NCI-H1105 (cell line): ENCODE measurements around the gene KCNK10.

ENCODE experiments used
- DNase-seq: peaks from one replicate; lab custom pipeline; 2025; lab: John Stamatoyannopoulos, UW

Gene KCNK10

GRCh38 chr14:88323086-88323522 is at the start of gene KCNK10:
TSS of gene KCNK10 (minus strand) at chr14:88323269. CDS start at chr14:88322798, 471 bp downstream.
- DNase-seq, result peak; percentile 54

DNA sequence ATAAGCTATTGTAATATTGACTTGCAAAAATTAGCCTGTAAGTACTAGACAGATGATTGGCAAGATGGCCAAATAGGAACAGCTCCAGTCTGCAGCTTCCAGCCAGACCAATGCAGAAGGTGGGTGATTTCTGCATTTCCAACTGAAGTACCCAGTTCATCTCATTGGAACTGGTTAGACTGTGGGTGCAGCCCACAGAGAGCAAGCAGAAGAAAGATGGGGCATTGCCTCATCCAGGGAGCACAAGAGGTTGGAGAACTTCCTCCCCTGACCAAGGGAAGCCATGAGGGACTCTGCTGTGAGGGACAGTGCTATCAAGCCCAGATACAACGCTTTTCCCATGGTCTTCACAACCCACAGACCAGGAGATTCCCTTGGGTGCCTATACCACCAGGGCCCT is 46.4 kb upstream of the KCNK10 start:
- no peak for DNase-seq

DNA sequence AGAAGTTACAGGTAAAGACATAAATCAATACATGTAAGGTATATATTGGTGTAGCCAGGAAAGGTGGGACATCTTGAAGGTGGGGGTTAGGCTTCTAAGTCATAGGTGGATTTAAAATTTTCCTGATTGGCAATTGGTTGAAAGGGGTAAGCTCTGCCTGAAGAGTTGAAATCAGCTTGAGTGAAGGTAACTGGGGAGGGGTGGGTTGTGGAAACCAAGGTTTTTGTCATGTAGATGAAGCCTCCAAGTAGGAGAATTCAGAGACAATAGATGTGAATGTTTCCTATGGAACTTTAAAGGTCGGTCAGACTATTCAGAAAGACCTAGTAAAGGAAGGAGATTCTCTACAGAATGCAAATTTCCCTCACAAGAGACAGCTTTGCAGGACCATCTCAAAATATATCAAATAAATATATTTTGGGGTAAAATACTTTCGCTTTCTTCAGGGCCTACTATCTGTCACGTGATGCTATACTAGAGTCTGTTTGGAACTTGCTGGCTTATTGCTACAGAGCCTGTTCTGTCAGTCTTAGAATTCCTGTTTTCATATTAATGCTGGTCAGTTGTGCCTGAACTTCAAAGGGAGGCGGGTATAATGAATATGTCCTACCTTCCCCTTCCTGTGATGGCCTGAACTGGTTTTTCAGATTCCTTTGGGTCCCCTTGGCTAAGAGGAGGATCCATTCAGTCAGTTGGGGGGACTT is 41.8 kb upstream of the KCNK10 start:
- DNase-seq, result no peak

DNA sequence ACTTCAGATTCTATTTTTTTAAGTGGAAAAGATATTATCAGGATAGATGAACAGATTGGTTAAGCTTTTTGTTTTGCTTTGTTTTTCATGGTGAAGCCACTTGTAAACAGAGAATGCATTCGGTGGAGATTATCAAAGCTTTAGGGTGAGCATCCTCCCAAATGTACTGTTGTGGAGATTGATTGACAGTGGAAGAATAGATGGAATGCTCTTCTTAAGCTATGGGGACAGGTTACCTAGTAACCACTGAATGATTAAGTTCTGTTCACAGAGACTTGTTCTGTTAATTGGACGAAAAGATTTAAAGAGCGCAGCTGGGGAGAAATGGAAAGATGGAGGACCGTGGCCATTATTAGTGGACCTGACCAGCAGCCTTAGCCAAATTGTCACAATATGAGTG is 40.6 kb upstream of the KCNK10 start:
- no peak for DNase-seq

- DNase-seq, result no peak
Observed at GRCh38 chr14:88359500-88359899, 36.4 kb upstream of the KCNK10 start.

- no peak for DNase-seq
Observed at GRCh38 chr14:88354358-88354757, 31.3 kb upstream of the KCNK10 start.

DNA sequence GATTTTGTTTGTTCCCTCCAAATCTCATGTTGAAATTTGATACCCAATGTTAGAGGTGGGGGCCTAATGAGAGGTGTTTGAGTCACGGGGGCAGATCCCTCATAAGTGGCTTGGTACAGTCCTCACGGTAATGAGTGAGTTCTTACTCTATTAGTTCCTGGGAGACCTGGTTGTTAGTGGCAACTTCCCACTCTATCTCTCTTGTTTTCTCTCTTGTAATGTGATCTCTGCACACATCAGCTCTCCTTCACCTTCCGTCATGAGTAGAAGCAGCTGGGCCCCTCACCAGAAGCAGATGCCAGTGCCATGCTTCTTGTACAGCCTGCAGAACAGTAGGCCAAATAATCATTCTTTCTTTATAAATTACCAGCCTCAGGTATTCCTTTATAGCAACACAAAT is 29.6 kb upstream of the KCNK10 start:
- DNase-seq, result peak; percentile 93

DNA sequence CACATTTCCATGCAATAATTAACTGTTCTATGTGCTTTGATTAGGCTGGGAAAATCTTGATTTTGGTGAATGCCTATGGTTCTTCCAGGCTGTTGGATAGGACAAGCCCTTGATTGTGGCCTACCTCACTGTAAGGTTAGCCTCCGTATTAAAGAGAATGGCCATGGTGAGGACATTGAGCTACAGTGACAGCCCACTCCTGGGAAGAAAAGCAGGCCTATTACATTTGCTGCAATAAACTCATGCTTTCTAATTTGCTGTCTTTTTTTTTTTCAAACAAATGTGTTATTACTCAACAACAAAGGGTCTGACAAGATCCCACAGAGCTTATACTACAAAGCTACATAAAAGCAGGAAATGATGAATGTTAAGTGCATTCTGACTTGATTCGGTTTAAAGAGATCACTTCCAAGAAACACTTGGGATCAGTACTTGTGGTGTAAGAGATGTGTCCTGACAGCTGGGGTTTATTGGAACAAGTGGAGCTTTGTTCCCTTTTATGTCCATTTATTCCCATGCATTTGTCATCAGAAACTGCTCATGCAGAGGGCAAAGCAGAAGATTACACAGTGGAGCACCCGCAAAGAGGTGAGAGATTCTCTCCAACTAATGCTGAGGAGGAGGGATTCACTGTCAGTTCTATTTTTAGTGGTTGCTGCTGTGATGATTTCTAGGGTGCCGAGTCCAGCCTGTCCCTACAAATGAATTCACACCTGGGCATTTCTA is 29.1 kb upstream of the KCNK10 start:
- no peak for DNase-seq

- no peak for DNase-seq
Observed at GRCh38 chr14:88348546-88348945, 25.5 kb upstream of the KCNK10 start.

DNA sequence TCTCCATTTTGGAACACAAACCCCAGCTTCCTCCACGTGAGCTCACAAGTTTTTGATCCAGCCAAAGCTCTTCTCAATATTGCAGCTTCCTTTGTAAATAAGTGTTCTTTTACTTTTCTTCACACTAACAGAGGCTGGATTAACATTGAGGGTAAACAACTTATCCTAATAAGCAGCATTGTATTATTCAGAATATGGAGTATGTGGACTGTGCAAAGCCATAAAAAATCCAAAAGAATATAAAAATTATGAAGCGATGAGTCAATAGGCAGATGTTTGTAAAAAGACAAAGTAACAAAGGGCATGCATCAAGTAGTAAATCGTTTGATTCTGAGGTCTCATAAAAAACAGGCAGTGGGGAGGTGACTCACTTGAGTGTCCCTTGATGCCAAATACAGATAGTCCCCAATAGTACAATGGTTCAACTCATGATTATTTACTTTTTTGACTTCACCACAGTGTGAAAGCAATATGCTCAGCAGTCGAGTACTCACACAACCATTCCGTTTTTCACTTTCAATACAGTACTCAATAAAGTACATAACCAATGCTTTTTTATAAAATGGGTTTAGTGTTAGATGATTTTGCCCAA is 23.1 kb upstream of the KCNK10 start:
- DNase-seq, result no peak

- no peak for DNase-seq
Observed at GRCh38 chr14:88342980-88343379, 19.9 kb upstream of the KCNK10 start.

DNA sequence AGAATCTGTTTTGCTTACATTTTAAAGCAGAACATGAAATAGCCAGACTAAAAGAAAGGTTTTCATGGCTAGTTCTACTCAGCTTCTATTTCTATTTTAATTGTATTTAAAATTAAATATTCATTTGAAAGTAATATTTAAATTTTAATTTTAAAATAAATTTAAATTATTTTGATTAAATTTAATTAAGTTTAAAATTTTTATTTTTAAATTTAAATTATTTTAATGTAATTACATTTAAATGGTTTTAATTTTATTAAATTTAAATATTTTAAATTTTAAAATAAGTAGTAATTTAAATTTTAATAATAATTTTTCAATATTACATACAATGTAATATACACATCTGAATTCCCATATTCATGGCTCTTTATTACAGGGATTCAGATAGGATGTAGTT is 17.3 kb upstream of the KCNK10 start:
- DNase-seq, result no peak

- no peak for DNase-seq
Observed at GRCh38 chr14:88333036-88333435, 10.0 kb upstream of the KCNK10 start.

DNA sequence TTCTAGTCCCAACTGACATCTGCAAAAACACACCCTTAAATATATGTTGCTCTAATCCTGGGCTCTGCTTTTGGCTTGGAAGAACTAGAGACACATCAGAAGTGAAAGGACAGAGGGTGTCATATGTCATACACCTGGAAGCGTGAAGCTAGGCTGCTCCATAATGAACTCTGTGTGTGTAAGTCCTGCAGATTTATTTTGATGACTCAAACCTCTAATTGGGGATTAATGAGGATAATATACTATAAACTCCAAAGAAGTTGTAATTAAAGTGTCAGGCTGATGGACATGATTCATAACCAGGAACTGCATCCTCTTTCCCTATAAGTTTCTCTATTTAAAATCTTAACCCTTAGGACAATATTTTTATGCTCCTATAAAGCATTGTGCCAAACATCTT is 4.4 kb upstream of the KCNK10 start:
- peak; percentile 71 for DNase-seq

DNA sequence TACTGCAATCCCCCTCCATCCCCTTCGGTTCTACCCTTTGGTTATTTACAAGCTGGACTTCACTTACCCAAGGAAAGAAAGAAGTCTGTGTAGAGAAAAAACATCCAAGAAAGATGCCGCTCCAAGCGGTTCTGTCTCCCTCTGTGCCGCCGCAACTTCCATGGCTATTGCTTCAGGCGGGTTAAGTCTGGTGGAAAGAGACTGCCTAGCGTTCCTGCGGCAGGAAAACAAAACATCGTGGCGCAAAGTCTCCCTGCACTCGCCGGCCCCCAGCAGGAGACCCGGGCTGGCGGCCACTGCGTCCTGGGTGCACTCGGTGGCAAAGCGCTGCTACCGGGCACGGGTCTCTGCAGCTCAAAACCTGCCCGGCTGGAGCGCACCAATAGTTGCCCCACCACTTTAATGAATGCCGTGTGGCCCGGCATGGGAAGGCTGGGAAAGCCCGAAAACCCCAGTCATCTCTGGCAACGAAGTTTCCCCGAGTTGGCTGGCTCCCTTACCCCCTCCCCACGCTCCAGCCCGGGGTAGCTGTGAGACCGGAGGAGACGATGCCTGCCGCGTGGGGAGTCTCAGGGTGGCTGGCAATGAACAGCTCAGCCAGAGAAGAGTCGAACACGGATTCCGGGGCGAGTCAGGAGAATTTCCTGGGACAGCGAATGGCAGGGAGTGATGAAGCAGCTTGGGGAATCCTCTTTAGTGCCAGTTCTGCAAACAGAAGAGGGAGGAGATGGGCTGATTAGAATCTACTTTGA is 3.5 kb upstream of the KCNK10 start:
- no peak for DNase-seq

- no peak for DNase-seq
Observed at GRCh38 chr14:88325883-88326282, 2.8 kb upstream of the KCNK10 start.

DNA sequence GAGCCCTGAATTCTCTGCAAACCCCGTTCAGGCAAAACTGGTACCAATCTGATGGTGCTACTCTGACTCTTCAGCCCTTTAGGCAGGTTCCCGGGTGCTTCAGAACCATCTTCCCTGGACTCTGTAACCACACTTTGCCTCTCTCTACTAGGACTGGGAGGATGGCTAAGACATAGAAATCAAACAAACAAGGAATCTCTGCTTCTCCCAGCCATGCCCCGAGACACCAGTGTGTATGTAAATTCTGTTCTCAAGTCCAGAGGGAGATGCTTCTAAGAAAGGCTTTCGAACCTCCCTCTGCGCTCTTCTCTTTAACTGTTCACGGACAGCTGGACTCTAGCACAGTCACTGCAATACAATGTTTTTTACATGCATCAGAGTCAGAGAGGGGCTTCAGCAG is 1.9 kb upstream of the KCNK10 start:
- DNase-seq, result no peak

- DNase-seq, result no peak
Observed at GRCh38 chr14:88324491-88324890, 1.4 kb upstream of the KCNK10 start.

GRCh38 chr14:88323523-88324199 is 592 bp upstream of the KCNK10 start:
- DNase-seq, result peak; percentile 54

- DNase-seq, result no peak
Observed at GRCh38 chr14:88322504-88323085, 474 bp downstream of the KCNK10 start.

DNA sequence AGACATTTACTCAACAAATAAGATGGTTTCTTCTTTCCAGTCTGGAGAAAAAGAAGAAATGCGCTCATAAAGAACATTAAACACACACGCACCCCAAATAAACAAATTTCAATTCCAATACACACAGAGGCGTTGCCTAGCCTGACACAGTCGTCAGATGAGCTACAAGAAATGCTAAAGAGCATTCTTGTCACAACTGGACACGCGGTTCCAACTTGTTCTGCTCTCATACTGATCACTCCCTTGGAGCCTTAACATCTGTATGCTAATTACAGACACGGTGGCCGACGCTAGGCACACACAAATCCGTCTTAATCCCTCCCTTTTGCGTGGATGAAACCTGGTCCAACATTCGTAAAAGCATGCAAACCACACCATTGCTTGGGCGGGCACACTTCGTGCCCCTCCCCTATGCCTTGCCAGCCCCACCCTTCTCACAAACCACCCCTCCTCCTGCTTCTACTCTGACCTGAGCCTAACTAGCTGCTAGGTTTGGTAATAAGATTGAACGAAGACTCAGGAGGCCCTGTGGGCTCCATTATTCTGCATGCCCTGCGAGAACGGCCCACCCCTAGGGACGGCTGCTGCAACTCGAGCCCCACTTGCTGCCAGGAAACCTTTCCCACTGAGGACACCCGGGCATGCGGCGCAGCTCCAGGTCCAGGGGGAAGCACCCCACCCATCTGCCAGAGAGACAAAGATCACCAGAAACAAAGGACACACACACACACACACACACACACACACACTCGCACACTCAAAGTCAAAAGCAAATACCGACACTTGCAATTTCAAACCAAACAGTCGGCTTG is 1.2 kb downstream of the KCNK10 start:
- no peak for DNase-seq
